SU-DHL-6 (cell line): Measurements from ENCODE around the gene OR10A4.

ENCODE experiments used
- EZH2phosphoT487 ChIP-seq: fragments of 200-600 bp; sonication (generic), shearing (Covaris generic); conservative IDR thresholded peaks from 2 replicates; pipeline ENCODE4 v1.6.1; 2018; ENCODE audit warnings: mild to moderate bottlenecking, antibody characterized with exemption, low read length, moderate library complexity, mixed read lengths
- TF ChIP-seq, protein P1 (sequence below): fragments of 200-600 bp; sonication (generic); IDR thresholded peaks from one replicate; pipeline ENCODE4 v1.5.1; 2017; ENCODE audit warnings: antibody characterized with exemption, mild to moderate bottlenecking, low read length, moderate library complexity; ENCODE audit not compliant: insufficient read depth, poor library complexity, severe bottlenecking

DNA sequence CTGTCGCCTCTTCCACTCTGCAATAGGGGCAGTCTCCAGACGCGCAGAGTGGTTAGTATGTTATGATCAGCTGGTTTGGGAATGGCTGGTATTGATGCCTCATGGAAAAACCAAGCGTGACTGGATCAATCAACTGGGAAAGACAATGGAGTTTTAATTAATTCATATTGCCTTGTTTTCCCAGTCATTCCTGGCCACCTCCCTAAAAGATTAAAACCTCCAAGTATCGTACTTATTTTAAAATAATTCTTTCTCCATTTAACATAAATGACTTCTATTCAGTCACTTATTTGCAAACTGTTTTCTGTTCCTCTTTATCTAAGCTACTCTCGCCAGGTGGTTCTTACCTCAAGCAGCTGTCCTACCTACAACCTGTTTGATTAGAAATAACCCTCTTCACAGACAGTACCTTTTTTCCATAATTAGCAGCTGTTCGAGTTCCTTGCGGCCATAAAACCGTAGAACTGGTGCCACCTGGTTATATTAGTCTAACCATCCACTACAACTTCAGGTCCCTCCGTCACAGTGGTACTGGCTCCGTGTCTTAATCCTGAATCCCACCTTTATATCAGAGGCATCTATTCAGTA is 50.7 kb downstream of the OR10A4 start:
- TF ChIP-seq, protein P1, sequence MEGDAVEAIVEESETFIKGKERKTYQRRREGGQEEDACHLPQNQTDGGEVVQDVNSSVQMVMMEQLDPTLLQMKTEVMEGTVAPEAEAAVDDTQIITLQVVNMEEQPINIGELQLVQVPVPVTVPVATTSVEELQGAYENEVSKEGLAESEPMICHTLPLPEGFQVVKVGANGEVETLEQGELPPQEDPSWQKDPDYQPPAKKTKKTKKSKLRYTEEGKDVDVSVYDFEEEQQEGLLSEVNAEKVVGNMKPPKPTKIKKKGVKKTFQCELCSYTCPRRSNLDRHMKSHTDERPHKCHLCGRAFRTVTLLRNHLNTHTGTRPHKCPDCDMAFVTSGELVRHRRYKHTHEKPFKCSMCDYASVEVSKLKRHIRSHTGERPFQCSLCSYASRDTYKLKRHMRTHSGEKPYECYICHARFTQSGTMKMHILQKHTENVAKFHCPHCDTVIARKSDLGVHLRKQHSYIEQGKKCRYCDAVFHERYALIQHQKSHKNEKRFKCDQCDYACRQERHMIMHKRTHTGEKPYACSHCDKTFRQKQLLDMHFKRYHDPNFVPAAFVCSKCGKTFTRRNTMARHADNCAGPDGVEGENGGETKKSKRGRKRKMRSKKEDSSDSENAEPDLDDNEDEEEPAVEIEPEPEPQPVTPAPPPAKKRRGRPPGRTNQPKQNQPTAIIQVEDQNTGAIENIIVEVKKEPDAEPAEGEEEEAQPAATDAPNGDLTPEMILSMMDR, result no peak
- no peak for TF ChIP-seq EZH2phosphoT487
